ENCODE data around the gene KIF3A.
A peak's percentile ranks its signal among the peaks of the same experiment; 100 is the strongest.

The KIF3A gene

GRCh38 chr5:132655821-132656773, 81.2 kb downstream of the KIF3A start:
- no peak for DNase-seq (ENCODE audit: low read depth)
- peak overlapping the region; percentile 45 for H3K4me3 ChIP-seq (ENCODE audit: low read depth, low read length)

- no peak overlapping the region for H3K4me3 ChIP-seq (ENCODE audit: low read depth, low read length)
- no peak for DNase-seq (ENCODE audit: low read depth)
Observed at GRCh38 chr5:132653716-132654115, 83.6 kb downstream of the KIF3A start.

GRCh38 chr5:132651838-132652469, 85.4 kb downstream of the KIF3A start:
- no peak overlapping the region for H3K4me3 ChIP-seq (ENCODE audit: low read depth, low read length)
- DNase-seq (ENCODE audit: low read depth), result no peak

- no peak overlapping the region for H3K4me3 ChIP-seq (ENCODE audit: low read depth, low read length)
- DNase-seq (ENCODE audit: low read depth), result no peak
Observed at GRCh38 chr5:132648355-132648754, 89.0 kb downstream of the KIF3A start.

- H3K4me3 ChIP-seq (ENCODE audit: low read depth, low read length), result no peak overlapping the region
Observed at GRCh38 chr5:132647473-132647872, 89.9 kb downstream of the KIF3A start.

GRCh38 chr5:132646583-132647266, 90.6 kb downstream of the KIF3A start:
- H3K4me3 ChIP-seq (ENCODE audit: low read depth, low read length), result no peak overlapping the region
- DNase-seq (ENCODE audit: low read depth), result no peak

More at GRCh38 chr5:132647473-132647872, 89.9 kb downstream of the KIF3A start:
- no peak for DNase-seq (ENCODE audit: low read depth)

GRCh38 chr5:132644177-132644576, 93.2 kb downstream of the KIF3A start:
- no peak overlapping the region for H3K4me3 ChIP-seq (ENCODE audit: low read depth, low read length)
- no peak for DNase-seq (ENCODE audit: low read depth)

All from skeletal muscle cell (primary cell).